GM12878 (cell line): ENCODE data around the gene ZFP82.

ENCODE experiments used
- BHLHE40 ChIP-seq, 2 experiments: fragments of 450-650 bp in 1 of 2; IDR thresholded peaks; 2 replicates each; pipeline ENCODE4 v1.6.1; 2011 to 2017; ENCODE audit warnings: low read depth in 2 of 2, borderline replicate concordance in 1 of 2, improper control_type of control experiment in 1 of 2, low read length in 1 of 2, mild to moderate bottlenecking in 1 of 2
- CBX5 ChIP-seq: sonication (generic); IDR thresholded peaks from 2 replicates; pipeline ENCODE4 v1.6.1; 2016; ENCODE audit warnings: low read depth, moderate library complexity, mild to moderate bottlenecking, inconsistent platforms
- CEBPB ChIP-seq, 2 experiments: fragments of 150-350 bp in 1 of 2; IDR thresholded peaks; 2 replicates each; pipeline ENCODE4 v1.6.1; 2012 to 2014; ENCODE audit warnings: low read depth in 2 of 2, low read length in 2 of 2, borderline replicate concordance in 1 of 2, inconsistent platforms in 1 of 2
- CTCF ChIP-seq, 3 experiments: IDR thresholded peaks in 2 of 3; conservative IDR thresholded peaks in 1 of 3; 2 replicates each; pipeline ENCODE4 v1.5.1; 2011; ENCODE audit warnings: low read depth in 3 of 3, low read length in 3 of 3, mild to moderate bottlenecking in 3 of 3, control low read depth in 2 of 3, moderate library complexity in 2 of 3, inconsistent platforms in 1 of 3, mixed read lengths in 1 of 3; ENCODE audit not compliant: control insufficient read depth in 2 of 3, insufficient read depth in 1 of 3; ENCODE audit errors: extremely low read depth in 1 of 3
- EED ChIP-seq: sonication (generic); IDR thresholded peaks from 2 replicates; pipeline ENCODE4 v1.6.1; 2016; ENCODE audit warnings: antibody characterized with exemption, low read depth
- GABPA ChIP-seq: IDR thresholded peaks from 2 replicates; pipeline ENCODE4 v1.6.1; 2014; ENCODE audit warnings: antibody characterized with exemption, low read depth, mild to moderate bottlenecking, inconsistent platforms
- MTA3 ChIP-seq: IDR thresholded peaks from 2 replicates; pipeline ENCODE4 v1.6.1; 2012; ENCODE audit warnings: low read length, inconsistent platforms, borderline replicate concordance
- MYC ChIP-seq: IDR thresholded peaks from 2 replicates; pipeline ENCODE4 v1.6.1; 2011; ENCODE audit warnings: mild to moderate bottlenecking, low read length, moderate library complexity, inconsistent platforms; ENCODE audit not compliant: insufficient read depth, insufficient replicate concordance, insufficient read length, severe bottlenecking
- POLR2A ChIP-seq: IDR thresholded peaks from 2 replicates; pipeline ENCODE4 v1.6.1; 2011; ENCODE audit warnings: low read depth, mild to moderate bottlenecking, low read length
- POLR2AphosphoS5 ChIP-seq: IDR thresholded peaks from 2 replicates; pipeline ENCODE4 v1.6.1; 2011; ENCODE audit warnings: mild to moderate bottlenecking, low read length, inconsistent platforms
- REST ChIP-seq: IDR thresholded peaks from 2 replicates; pipeline ENCODE4 v1.6.1; 2012; ENCODE audit warnings: mild to moderate bottlenecking, low read depth, low read length
- YBX1 ChIP-seq: fragments of 450-650 bp; IDR thresholded peaks from 2 replicates; pipeline ENCODE4 v1.6.1; 2016; ENCODE audit warnings: antibody characterized with exemption
- ZBTB33 ChIP-seq: fragments of 450-650 bp; IDR thresholded peaks from 2 replicates; pipeline ENCODE4 v1.6.1; 2017; ENCODE audit warnings: mild to moderate bottlenecking

- TF ChIP-seq POLR2A (no peak), GABPA (no peak), CEBPB (IDR thresholded peaks at IDR 0.05; ENCODE audit: borderline replicate concordance in 1 of 2, low read depth in 2 of 2, low read length in 2 of 2) (no peak), CTCF (IDR thresholded peaks at IDR 0.05 in 2 of 3, conservative IDR thresholded peaks at IDR 0.05 in 1 of 3; ENCODE audit: control insufficient read depth in 2 of 3, extremely low read depth in 1 of 3, insufficient read depth in 1 of 3, low read depth in 3 of 3, low read length in 3 of 3) (no peak), EED (no peak), REST (no peak), POLR2AphosphoS5 (no peak), MYC (no peak), BHLHE40 (IDR thresholded peaks at IDR 0.05; ENCODE audit: borderline replicate concordance in 1 of 2, low read depth in 2 of 2, low read length in 1 of 2) (no peak), YBX1 (no peak), MTA3 (no peak), ZBTB33 (no peak), CBX5 (no peak)
These were observed 38.4 kb upstream of the ZFP82 start for GRCh38 chr19:36456831-36457230.
